GM21423 (cell line): ENCODE results near the gene C4BPB.
A peak's percentile ranks its signal among the peaks of the same experiment; 100 is the strongest.
"Not testable (repeated sequence)": the region's sequence is repeated elsewhere in the genome, so short reads cannot be mapped to it uniquely, and the experiment has no call there.

Source experiments
- ATAC-seq: cut with Tn5 transposase; IDR thresholded peaks from one replicate; pipeline ENCODE4 v1.9.1; 2021; ENCODE audit warnings: mild to moderate bottlenecking, moderate library complexity; ENCODE audit not compliant: unreplicated experiment

Gene C4BPB

GRCh38 chr1:207088701-207089626 lies at the start of gene C4BPB:
TSS of gene C4BPB (plus strand) at chr1:207088860. CDS start at chr1:207089532, 672 bp downstream.
- ATAC-seq = no peak

- no peak for ATAC-seq
These were observed 49.1 kb upstream of the C4BPB start for GRCh38 chr1:207039380-207040180.

- ATAC-seq = no peak
These were observed 48.5 kb upstream of the C4BPB start for GRCh38 chr1:207040181-207040533.

DNA sequence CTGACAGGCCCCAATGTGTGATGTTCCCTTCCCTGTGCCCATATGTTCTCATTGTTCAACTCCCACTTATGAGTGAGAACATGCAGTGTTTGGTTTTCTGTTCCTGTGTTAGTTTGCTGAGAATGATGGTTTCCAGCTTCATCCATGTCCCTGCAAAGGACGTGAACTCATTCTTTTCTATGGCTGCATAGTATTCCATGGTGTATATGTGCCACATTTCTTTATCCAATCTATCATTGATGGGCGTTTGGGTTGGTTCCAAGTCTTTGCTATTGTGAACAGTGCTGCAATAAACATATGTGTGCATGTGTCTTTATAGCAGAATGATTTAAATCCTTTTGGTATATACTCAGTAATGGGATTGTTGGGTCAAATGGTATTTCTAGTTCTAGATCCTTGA lies 47.3 kb upstream of the C4BPB start:
- ATAC-seq = not testable (repeated sequence)

DNA sequence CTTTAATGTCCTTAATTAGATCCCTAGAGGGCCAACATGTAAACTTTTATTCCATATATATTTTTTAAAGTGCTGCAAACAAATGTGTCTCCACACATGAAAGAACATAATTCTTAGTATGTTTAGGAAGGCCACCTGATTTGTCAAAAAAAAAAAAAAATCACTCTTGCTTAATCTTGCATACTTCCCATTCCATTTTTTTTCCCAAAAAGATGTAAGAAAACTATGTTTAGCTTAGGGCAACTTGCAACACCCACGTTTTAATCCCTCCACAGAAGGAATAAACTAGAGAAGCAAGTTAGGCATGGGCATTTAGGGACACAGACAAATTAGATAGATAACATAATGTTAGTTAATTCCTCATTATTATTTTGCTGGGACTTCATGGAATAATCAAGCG lies 43.2 kb upstream of the C4BPB start:
- ATAC-seq = no peak

GRCh38 chr1:207047505-207047904 lies 41.2 kb upstream of the C4BPB start:
- no peak for ATAC-seq

DNA sequence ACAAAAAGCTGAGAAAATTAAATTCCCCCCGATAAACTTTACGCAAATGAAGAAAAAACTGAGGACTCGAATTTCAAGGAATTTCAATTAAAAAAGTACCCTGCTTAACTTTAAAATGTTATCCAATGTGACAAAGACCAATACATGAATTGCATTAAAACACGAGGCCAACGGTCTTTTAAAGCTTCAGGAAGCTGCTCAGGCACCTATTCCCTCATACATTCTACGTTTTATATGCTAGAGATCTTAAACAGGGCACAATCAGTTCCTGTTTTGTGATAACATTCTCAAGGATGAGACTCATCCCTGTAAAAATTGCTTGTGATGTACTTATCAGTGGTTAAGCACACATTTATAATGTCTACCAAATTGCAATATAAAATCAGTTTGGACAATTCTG lies 40.6 kb upstream of the C4BPB start:
- ATAC-seq = no peak

GRCh38 chr1:207049054-207049453 lies 39.6 kb upstream of the C4BPB start:
- no peak for ATAC-seq

DNA sequence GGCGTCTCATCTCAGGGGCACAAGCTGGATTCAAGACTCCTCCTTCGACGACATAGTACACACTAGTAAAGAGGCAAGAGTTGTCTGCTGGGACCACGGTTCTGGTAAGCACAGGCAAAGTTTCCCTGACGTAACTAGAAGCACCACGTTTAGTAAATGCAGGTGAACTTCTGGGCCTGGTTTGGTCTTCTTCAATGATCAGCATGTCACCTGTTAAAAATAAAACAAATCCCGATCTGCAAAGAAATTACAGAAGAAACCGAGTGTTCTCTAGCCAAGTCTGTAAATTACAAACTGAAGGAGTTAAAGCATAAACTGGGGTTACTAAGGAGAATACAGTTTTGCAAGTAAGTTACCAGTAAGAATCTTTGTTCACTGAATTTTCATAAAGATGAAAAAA lies 39.1 kb upstream of the C4BPB start:
- ATAC-seq = no peak

DNA sequence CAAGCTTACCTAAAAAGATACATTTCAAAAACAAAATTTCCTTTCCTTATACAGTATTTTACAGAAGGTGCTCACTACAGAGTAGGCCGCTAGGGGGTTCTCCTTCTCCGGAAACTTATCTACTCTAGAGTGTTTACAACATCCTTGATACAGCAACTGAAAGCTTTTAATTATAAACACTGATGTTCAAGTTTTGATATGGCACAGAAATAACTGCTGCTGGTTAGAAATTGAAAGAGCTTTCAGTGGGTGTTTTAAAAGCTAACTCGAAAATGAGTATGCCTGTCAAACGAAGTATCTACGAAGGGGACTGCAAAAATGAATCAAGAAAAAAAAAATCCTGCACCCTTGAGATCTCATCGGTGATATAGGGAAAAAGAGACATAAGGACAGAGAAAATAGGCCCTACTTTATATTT lies 38.7 kb upstream of the C4BPB start:
- ATAC-seq = no peak

DNA sequence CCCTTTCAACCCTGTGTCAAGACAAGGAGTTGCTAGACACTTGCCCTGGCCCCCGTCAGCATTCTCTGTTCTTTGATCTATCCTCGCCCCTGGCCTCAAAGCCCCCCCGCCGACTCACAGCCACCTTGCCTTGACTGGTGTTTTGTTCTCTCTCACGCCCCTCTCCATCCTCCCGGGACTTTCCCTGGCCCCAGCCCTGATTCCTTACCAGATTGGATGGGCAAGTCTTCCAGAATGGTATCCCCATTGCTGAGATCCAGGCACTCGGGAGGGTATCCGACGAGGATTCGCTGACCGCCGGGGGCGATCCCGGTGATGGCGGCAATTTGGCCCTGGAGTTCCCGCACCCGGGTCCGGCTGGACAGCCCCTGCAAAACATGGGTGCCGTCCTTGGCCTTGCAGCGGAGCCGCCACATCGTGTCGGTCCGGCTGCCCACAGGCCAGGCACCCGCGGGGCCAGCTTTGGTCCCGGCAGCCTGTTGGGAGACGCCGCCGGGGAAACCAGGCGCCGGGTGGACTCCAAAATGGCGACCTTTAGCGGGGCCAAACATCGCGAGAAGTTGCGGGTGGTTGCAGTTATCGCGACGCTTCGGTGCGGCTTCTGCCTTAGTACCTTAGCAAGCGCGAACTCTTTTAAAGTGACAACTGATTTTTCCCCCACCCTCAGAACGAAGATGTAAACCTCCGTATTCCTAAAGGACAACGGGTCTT lies 38.0 kb upstream of the C4BPB start:
- peak; percentile 36 for ATAC-seq

DNA sequence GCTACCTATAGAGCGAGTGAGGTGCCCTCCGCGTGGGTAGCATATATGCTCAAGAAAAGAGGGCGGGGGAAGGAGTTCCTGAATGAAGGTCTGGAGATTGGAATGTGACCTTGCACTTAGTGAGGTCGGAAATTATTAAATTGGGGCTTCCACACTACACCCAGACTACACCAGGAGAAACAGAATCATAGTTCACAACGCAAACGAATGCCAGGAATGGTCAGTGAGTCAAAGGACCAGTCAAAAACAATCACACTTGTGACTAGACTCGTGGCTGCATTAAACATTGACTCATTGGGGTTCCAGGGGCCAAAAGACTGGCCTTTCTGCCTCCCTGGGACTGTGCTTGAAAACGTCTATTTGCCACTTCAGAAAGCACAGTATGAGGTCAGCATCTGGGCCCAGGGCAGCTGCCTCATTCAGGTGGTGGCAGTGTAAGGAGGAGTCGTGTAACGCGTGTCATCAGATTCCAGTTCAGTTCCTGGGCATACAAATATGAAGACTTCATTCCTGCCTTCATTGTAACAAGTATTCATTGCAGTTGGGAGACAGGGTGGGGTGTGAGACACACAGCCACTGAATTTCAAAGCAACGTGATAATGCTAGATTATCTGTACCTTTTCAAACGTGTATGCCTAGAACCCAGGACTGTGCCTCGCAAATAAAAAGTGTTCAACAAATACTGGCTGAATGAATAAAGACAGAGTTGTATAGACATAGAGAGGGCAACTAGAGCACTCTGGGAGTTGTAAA lies 37.3 kb upstream of the C4BPB start, which contains the start of gene YOD1:
Gene YOD1, minus strand, starts transcription at position 18 of the 753 bp plus-strand sequence. CDS start 178 bp downstream, outside the sequence.
- ATAC-seq = no peak

GRCh38 chr1:207052911-207053769 lies 35.5 kb upstream of the C4BPB start, which contains the start of gene PFKFB2:
TSS of gene PFKFB2 (plus strand) at chr1:207053275. CDS start at chr1:207054718, 1,443 bp downstream.
- ATAC-seq = peak; percentile 81

DNA sequence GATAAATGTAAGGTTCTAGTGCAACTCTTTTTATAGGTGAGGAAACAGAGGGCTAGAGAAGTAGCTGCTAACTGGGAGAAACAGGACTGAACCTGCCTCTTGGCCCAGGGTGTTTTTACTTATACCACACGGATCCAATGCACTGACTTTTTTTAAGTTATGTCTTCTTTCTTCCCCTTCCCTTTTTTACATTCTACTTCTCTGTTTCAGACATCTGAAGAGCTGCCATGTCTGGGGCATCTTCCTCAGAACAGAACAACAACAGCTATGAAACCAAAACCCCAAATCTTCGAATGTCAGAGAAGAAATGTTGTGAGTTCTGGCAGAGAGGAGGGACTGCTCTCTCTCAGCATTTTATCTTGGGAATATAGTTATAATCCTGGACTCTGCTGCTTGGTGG lies 34.2 kb upstream of the C4BPB start:
- no peak for ATAC-seq

DNA sequence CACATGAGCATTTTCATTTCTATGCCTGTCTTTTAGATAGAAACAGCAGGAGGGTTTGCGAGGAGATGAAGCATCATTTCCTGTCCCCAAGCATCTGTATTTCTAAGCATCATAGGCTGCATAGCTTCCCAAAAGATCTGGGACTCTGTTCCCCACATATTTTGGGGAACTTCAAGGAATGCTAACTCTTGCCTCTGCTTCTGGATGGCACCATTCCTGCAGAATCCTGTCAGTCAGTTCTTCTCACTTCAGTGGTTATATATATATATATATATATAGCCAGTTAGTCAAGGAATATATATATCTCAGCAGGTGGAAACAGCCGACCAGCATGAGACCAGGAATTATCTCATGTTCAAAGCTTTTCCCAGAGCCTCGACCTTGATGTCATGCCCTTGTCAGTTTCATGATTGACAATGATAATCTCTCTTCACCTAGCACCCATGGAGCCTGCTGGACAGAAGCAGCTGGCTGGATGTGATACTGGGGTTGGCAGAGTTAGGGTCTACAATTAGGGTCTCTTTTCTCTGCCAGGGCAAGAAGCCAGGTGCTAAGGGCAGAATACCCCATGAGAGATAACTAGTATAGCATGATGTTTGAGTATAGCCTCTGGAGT lies 33.2 kb upstream of the C4BPB start:
- ATAC-seq = no peak

GRCh38 chr1:207056673-207057072 lies 32.0 kb upstream of the C4BPB start:
- ATAC-seq = no peak

- ATAC-seq = no peak
These were observed 30.4 kb upstream of the C4BPB start for GRCh38 chr1:207058252-207058651.

GRCh38 chr1:207058878-207059867 lies 29.5 kb upstream of the C4BPB start:
- ATAC-seq = no peak
